Retinal pigment epithelial cell (primary cell): ENCODE data around the gene ALPK1.
A peak's percentile ranks its signal among the peaks of the same experiment; 100 is the strongest.

Experiments
- DNase-seq: peaks from one replicate; pipeline ENCODE4 v3.0.0-alpha.2; 2010; ENCODE audit warnings: low read depth
- H3K4me3 ChIP-seq: 2 replicates; pipeline ENCODE4 v1.5.1; 2011; ENCODE audit warnings: mild to moderate bottlenecking, low read length, control low read depth, moderate library complexity
- TF ChIP-seq, protein P1 (sequence below): conservative IDR thresholded peaks from 2 replicates; pipeline ENCODE4 v1.5.1; 2011; ENCODE audit warnings: low read depth, low read length, control low read depth, inconsistent platforms

ALPK1 gene

GRCh38 chr4:112361181-112361791, 64.1 kb downstream of the ALPK1 start:
- peak; percentile 98 for DNase-seq
- TF ChIP-seq, protein P1, sequence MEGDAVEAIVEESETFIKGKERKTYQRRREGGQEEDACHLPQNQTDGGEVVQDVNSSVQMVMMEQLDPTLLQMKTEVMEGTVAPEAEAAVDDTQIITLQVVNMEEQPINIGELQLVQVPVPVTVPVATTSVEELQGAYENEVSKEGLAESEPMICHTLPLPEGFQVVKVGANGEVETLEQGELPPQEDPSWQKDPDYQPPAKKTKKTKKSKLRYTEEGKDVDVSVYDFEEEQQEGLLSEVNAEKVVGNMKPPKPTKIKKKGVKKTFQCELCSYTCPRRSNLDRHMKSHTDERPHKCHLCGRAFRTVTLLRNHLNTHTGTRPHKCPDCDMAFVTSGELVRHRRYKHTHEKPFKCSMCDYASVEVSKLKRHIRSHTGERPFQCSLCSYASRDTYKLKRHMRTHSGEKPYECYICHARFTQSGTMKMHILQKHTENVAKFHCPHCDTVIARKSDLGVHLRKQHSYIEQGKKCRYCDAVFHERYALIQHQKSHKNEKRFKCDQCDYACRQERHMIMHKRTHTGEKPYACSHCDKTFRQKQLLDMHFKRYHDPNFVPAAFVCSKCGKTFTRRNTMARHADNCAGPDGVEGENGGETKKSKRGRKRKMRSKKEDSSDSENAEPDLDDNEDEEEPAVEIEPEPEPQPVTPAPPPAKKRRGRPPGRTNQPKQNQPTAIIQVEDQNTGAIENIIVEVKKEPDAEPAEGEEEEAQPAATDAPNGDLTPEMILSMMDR: no peak
- H3K4me3 ChIP-seq: no peak overlapping the region

DNA sequence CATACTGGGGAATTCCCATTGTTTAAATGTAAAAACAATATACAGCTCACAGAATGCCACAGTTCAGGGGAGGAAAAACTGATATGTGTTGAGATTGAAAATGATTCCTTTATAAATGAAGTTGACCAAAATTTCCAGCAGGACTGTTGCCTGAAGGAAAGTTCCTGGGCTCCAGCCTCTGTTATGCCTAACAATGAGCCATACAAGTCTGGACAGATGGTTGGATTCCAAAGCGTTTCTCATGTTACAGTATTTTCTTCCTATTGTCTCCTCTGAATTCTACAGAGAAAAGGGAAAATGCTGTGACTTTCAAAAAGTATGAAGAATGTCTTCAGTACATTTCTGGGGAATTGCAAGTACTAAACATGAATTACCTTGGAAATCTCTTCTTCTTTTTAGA, 73.3 kb downstream of the ALPK1 start:
- H3K4me3 ChIP-seq: no peak overlapping the region
- no peak for DNase-seq
- TF ChIP-seq, protein P1: no peak

DNA sequence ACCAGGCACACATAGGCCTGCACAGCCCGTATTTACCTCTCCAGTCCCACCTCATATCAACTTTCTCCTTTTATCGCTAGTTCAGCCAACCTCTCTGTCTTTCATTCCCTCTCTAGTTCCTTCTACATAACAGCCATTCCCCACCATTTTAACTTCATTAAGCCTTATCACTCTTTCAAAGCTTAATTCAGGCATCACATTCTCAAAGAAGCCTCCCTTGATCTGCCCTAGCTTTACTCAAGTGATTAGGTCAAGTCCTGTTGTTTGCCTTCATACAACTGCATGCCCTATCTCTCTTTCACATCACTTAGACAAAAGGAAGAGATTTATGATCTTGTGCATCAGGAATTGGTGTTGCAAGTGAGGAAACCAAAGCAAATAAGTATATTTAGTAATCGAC, 74.2 kb downstream of the ALPK1 start:
- DNase-seq: no peak
- H3K4me3 ChIP-seq: no peak overlapping the region
- TF ChIP-seq, protein P1: no peak

DNA sequence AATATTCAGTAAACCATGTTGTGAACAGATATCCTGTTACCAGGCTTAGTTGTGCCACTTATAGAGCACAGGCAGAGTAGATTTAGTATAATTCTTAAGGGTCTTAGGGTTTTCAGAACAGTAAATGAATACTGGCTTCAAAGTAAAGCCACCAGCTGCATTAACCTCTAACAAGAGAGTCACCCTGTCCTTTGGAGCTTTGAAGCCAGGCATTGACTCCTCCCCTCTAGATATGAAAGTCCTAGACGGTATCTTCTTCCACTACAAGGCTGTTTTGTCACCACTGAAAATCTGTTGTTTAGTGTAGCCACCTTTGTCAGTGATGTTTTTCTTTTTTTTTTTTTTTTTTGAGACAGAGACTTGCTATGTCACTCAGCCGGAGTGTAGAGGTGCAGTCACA, 77.7 kb downstream of the ALPK1 start:
- TF ChIP-seq, protein P1: no peak
- no peak for DNase-seq
- H3K4me3 ChIP-seq: no peak overlapping the region

DNA sequence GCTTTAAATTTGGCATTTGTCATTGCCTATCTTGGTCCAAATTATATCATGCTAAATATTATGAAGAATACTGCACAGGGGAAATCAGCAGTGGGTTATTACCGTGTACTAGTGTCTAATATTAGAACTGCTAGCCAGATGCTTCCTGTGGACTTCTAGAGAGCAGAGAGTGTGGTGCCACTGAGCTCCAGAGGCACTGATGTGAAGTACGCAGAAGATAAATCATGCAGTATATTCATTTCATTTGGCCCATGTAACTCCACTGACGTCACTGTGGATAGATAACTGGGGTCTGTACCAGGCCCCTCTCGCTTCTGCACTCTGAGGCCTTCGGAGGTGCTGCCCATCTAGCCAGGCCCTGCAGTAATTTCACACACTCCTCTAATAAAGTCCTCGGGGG, 80.0 kb downstream of the ALPK1 start:
- TF ChIP-seq, protein P1: no peak

GRCh38 chr4:112377594-112378242, 80.5 kb downstream of the ALPK1 start:
- no peak overlapping the region for H3K4me3 ChIP-seq
- TF ChIP-seq, protein P1: no peak
- DNase-seq: no peak

More for the DNA sequence above, 80.0 kb downstream of the ALPK1 start:
- no peak overlapping the region for H3K4me3 ChIP-seq
- no peak for DNase-seq

GRCh38 chr4:112378243-112378620, 81.1 kb downstream of the ALPK1 start:
- TF ChIP-seq, protein P1: no peak
- DNase-seq: no peak
- H3K4me3 ChIP-seq: no peak overlapping the region
